ENCODE data around the gene CHKB.

CHKB gene

GRCh38 chr22:50579752-50580151 is 2.9 kb downstream of the CHKB start:
- no peaks in the 10 kb centered on the region for H3K9me3 Mint-ChIP-seq
- peak overlapping the region in 1 of 3 experiments; percentile 23 for H3K27ac Mint-ChIP-seq
- H3K27me3 Mint-ChIP-seq (ENCODE audit: low read depth): no peaks in the 10 kb centered on the region
- peaks cover 16% of the 10 kb centered on the region for H3K36me3 Mint-ChIP-seq (ENCODE audit: low read depth)
- H3K4me3 Mint-ChIP-seq: peak overlapping the region in 2 of 3 experiments; percentile 58 to 72
- TF ChIP-seq, protein P1, sequence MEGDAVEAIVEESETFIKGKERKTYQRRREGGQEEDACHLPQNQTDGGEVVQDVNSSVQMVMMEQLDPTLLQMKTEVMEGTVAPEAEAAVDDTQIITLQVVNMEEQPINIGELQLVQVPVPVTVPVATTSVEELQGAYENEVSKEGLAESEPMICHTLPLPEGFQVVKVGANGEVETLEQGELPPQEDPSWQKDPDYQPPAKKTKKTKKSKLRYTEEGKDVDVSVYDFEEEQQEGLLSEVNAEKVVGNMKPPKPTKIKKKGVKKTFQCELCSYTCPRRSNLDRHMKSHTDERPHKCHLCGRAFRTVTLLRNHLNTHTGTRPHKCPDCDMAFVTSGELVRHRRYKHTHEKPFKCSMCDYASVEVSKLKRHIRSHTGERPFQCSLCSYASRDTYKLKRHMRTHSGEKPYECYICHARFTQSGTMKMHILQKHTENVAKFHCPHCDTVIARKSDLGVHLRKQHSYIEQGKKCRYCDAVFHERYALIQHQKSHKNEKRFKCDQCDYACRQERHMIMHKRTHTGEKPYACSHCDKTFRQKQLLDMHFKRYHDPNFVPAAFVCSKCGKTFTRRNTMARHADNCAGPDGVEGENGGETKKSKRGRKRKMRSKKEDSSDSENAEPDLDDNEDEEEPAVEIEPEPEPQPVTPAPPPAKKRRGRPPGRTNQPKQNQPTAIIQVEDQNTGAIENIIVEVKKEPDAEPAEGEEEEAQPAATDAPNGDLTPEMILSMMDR (IDR thresholded peaks at IDR 0.05; ENCODE audit: unreplicated experiment in 3 of 3): no peak
- peaks cover 6% of the 10 kb centered on the region for H3K4me1 Mint-ChIP-seq

- no peak overlapping the region for H3K27ac Mint-ChIP-seq
- peaks cover 16% of the 10 kb centered on the region for H3K36me3 Mint-ChIP-seq (ENCODE audit: low read depth)
- H3K4me1 Mint-ChIP-seq: peaks cover 6% of the 10 kb centered on the region
- H3K27me3 Mint-ChIP-seq (ENCODE audit: low read depth): no peaks in the 10 kb centered on the region
- H3K4me3 Mint-ChIP-seq: peak overlapping the region in 1 of 3 experiments; percentile 43
- no peaks in the 10 kb centered on the region for H3K9me3 Mint-ChIP-seq
- TF ChIP-seq, protein P1 (IDR thresholded peaks at IDR 0.05; ENCODE audit: unreplicated experiment in 3 of 3): no peak
These were observed 3.8 kb downstream of the CHKB start for GRCh38 chr22:50578776-50579310.

DNA sequence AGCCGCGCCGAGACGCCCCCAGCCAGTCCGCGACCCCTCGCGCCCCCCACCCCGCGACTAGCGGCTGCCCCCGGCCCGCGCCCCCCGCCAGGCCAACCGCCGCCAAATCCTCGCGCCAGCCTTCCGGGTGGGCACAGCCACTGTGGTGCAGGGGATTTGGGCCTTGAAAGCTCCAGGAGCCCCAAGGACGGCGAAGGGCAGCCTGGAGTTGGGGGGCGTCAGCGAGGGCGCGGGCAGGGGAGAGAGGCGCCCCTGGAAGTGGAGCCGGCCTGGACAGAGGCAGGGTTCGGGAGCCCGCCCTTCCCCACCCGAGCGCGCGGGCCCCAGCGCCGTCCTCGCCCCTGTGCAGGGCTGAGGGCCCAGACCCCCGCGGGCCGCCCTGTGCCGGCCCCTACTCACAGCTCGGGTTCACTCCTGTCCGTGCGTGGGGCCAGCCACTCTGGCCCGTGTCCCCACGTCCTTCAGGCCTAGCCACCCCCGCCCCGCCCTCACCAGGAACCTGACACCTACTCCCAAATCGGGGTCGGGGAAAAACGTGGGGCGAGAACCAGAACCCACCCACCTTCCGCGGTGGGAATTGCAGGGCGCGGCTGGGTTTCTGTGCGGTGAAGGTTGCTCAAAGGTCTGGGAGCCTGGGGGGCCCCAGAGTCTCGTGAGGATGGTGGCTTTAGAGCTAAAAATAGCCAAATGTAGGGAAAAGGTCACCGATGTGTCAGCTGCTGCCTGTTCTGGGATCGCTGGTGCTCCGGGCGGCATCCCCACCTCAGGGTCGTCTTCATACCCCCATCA is 4.5 kb downstream of the CHKB start, which contains the start of gene CPT1B:
TSS of gene CPT1B (minus strand) at position 441 of the 789 bp plus-strand sequence. CDS start 512 bp downstream, outside the sequence.
- no peaks in the 10 kb centered on the region for H3K27me3 Mint-ChIP-seq (ENCODE audit: low read depth)
- TF ChIP-seq, protein P1 (IDR thresholded peaks at IDR 0.05; ENCODE audit: unreplicated experiment in 3 of 3): no peak
- no peak within 1 kb of the TSS for H3K27ac Mint-ChIP-seq
- peak within 1 kb of the TSS in 2 of 3 experiments; percentile 32 to 43 for H3K4me3 Mint-ChIP-seq
- peaks cover 16% of the 10 kb centered on the region for H3K36me3 Mint-ChIP-seq (ENCODE audit: low read depth)
- peaks cover 6% of the 10 kb centered on the region for H3K4me1 Mint-ChIP-seq
- H3K9me3 Mint-ChIP-seq: no peaks in the 10 kb centered on the region

GRCh38 chr22:50577697-50577986 is 5.0 kb downstream of the CHKB start:
- Mint-ChIP-seq H3K27me3 (ENCODE audit: low read depth) (no peaks in the 10 kb centered on the region), H3K4me1 (peaks cover 6% of the 10 kb centered on the region), H3K9me3 (no peaks in the 10 kb centered on the region), H3K27ac (no peak overlapping the region), H3K4me3 (no peak overlapping the region), H3K36me3 (ENCODE audit: low read depth) (peaks cover 16% of the 10 kb centered on the region)
- TF ChIP-seq, protein P1 (IDR thresholded peaks at IDR 0.05; ENCODE audit: unreplicated experiment in 3 of 3): no peak

GRCh38 chr22:50576806-50577696 is 5.6 kb downstream of the CHKB start:
- no peaks in the 10 kb centered on the region for H3K27me3 Mint-ChIP-seq (ENCODE audit: low read depth)
- H3K36me3 Mint-ChIP-seq (ENCODE audit: low read depth): peaks cover 16% of the 10 kb centered on the region
- TF ChIP-seq, protein P1 (IDR thresholded peaks at IDR 0.05; ENCODE audit: unreplicated experiment in 3 of 3): no peak
- H3K4me3 Mint-ChIP-seq: peak overlapping the region in 1 of 3 experiments; percentile 16
- peaks cover 6% of the 10 kb centered on the region for H3K4me1 Mint-ChIP-seq
- H3K27ac Mint-ChIP-seq: no peak overlapping the region
- no peaks in the 10 kb centered on the region for H3K9me3 Mint-ChIP-seq
